Mesodermal cell (in vitro differentiated cells): ENCODE results near the gene TMEM45A.
"Not testable (repeated sequence)": the region's sequence is repeated elsewhere in the genome, so short reads cannot be mapped to it uniquely, and the experiment has no call there.

Experiments
- H3K27ac ChIP-seq: 2 replicates; pipeline ENCODE4 v1.7.0; 2013; ENCODE audit warnings: mild to moderate bottlenecking, low read depth, low read length, moderate library complexity; ENCODE audit not compliant: severe bottlenecking
- H3K36me3 ChIP-seq: 2 replicates; pipeline ENCODE4 v1.7.1; 2013; ENCODE audit warnings: mild to moderate bottlenecking, low read length, moderate library complexity; ENCODE audit not compliant: control insufficient read depth, insufficient read depth
- H3K4me1 ChIP-seq: one replicate; pipeline ENCODE4 v1.7.1; 2013; ENCODE audit warnings: mild to moderate bottlenecking, low read length; ENCODE audit not compliant: insufficient read depth, control insufficient read depth, poor library complexity, severe bottlenecking
- H3K4me3 ChIP-seq: 2 replicates; pipeline ENCODE4 v1.7.0; 2013; ENCODE audit warnings: low read length, control low read depth, mild to moderate bottlenecking; ENCODE audit not compliant: insufficient read depth, poor library complexity, severe bottlenecking; ENCODE audit errors: extremely low read depth
- H3K9me3 ChIP-seq: 2 replicates; pipeline ENCODE4 v1.7.1; 2013; ENCODE audit warnings: mild to moderate bottlenecking, low read length, moderate library complexity; ENCODE audit not compliant: control insufficient read depth
- WGBS, 2 experiments: methylation state at CpG; one replicate each; pipeline ENCODE4 v1.1.5; 2013; ENCODE audit warnings: missing lambda C conversion rate in 2 of 2; ENCODE audit not compliant: insufficient coverage in 2 of 2; 5-methylcytosine and 5-hydroxymethylcytosine counted together

The TMEM45A gene

GRCh38 chr3:100486808-100487207, 5.6 kb upstream of the TMEM45A start:
- Histone ChIP-seq H3K4me1 (no peaks in the 10 kb centered on the region), H3K27ac (no peak overlapping the region), H3K36me3 (no peaks in the 10 kb centered on the region), H3K9me3 (no peaks in the 10 kb centered on the region), H3K4me3 (no peak overlapping the region)
- WGBS, 2 experiments, result no CpG with 5 or more reads among the region's 2 CpGs

- Histone ChIP-seq H3K27ac (no peak overlapping the region), H3K36me3 (no peaks in the 10 kb centered on the region), H3K4me1 (no peaks in the 10 kb centered on the region), H3K4me3 (no peak overlapping the region), H3K9me3 (no peaks in the 10 kb centered on the region)
- WGBS, 2 experiments, result no CpG with 5 or more reads among the region's 1 CpG
Measured at GRCh38 chr3:100489118-100489517, 3.3 kb upstream of the TMEM45A start.

- Histone ChIP-seq H3K9me3 (no peaks in the 10 kb centered on the region), H3K4me1 (no peaks in the 10 kb centered on the region), H3K36me3 (no peaks in the 10 kb centered on the region), H3K27ac (no peak overlapping the region), H3K4me3 (no peak overlapping the region)
Measured at GRCh38 chr3:100496711-100497261, 4.4 kb downstream of the TMEM45A start.

GRCh38 chr3:100499651-100500050, 7.2 kb downstream of the TMEM45A start:
- Histone ChIP-seq H3K4me1 (no peaks in the 10 kb centered on the region), H3K9me3 (no peaks in the 10 kb centered on the region), H3K36me3 (no peaks in the 10 kb centered on the region), H3K27ac (no peak overlapping the region), H3K4me3 (no peak overlapping the region)
- WGBS, 2 experiments, result 100% methylated on average over 2 of the region's 4 CpGs; no CpG with 5 or more reads in 1 of the 2 experiments

GRCh38 chr3:100500320-100500880, 8.0 kb downstream of the TMEM45A start:
- WGBS, 2 experiments, result 89 to 93% methylated on average over 8 of the region's 8 CpGs
- no peaks in the 10 kb centered on the region for H3K36me3 ChIP-seq
- H3K9me3 ChIP-seq, result no peaks in the 10 kb centered on the region
- no peak overlapping the region for H3K4me3 ChIP-seq
- H3K4me1 ChIP-seq, result no peaks in the 10 kb centered on the region
- peak overlapping the region; percentile 60 for H3K27ac ChIP-seq

- Histone ChIP-seq H3K9me3 (peaks cover 6% of the 10 kb centered on the region), H3K4me1 (no peaks in the 10 kb centered on the region), H3K27ac (no peak overlapping the region), H3K36me3 (no peaks in the 10 kb centered on the region), H3K4me3 (no peak overlapping the region)
- WGBS, 2 experiments, result 75% methylated on average over 1 of the region's 1 CpG; no CpG with 5 or more reads in 1 of the 2 experiments
Measured at GRCh38 chr3:100503448-100503847, 11.0 kb downstream of the TMEM45A start.

GRCh38 chr3:100506355-100506754, 13.9 kb downstream of the TMEM45A start:
- Histone ChIP-seq H3K4me3 (no peak overlapping the region), H3K27ac (no peak overlapping the region), H3K36me3 (no peaks in the 10 kb centered on the region), H3K4me1 (no peaks in the 10 kb centered on the region), H3K9me3 (peaks cover 7% of the 10 kb centered on the region)
- WGBS, 2 experiments, result 88 to 89% methylated on average over 1 to 2 of the region's 2 CpGs

GRCh38 chr3:100509818-100510217, 17.4 kb downstream of the TMEM45A start:
- H3K4me1 ChIP-seq, H3K36me3 ChIP-seq, H3K9me3 ChIP-seq, H3K4me3 ChIP-seq, H3K27ac ChIP-seq: not testable (repeated sequence)
- WGBS, 2 experiments, result 91 to 98% methylated on average over 6 to 8 of the region's 15 CpGs

- Histone ChIP-seq H3K36me3 (no peaks in the 10 kb centered on the region), H3K4me1 (no peaks in the 10 kb centered on the region), H3K27ac (no peak overlapping the region), H3K4me3 (no peak overlapping the region), H3K9me3 (no peaks in the 10 kb centered on the region)
- WGBS, 2 experiments, result 63% methylated on average over 2 of the region's 2 CpGs; no CpG with 5 or more reads in 1 of the 2 experiments
Measured at GRCh38 chr3:100516232-100516631, 23.8 kb downstream of the TMEM45A start.

- Histone ChIP-seq H3K9me3 (no peaks in the 10 kb centered on the region), H3K4me3 (no peak overlapping the region), H3K36me3 (no peaks in the 10 kb centered on the region), H3K27ac (no peak overlapping the region), H3K4me1 (no peaks in the 10 kb centered on the region)
- 86 to 90% methylated on average over 4 of the region's 4 CpGs for WGBS, 2 experiments
Measured at GRCh38 chr3:100516838-100517237, 24.4 kb downstream of the TMEM45A start.

GRCh38 chr3:100517276-100517675, 24.9 kb downstream of the TMEM45A start:
- no peak overlapping the region for H3K27ac ChIP-seq

More at GRCh38 chr3:100517276-100517675, 24.9 kb downstream of the TMEM45A start:
- Histone ChIP-seq H3K36me3 (peaks cover 3% of the 10 kb centered on the region), H3K9me3 (peaks cover 4% of the 10 kb centered on the region), H3K4me3 (no peak overlapping the region), H3K4me1 (no peaks in the 10 kb centered on the region)
- 91 to 98% methylated on average over 4 to 5 of the region's 6 CpGs for WGBS, 2 experiments
